ENCODE results near the gene TOM1.

Gene TOM1

GRCh38 chr22:35257321-35258190, 42.1 kb upstream of the TOM1 start, which contains the start of gene HMGXB4:
TSS of gene HMGXB4 (plus strand) at chr22:35257493. CDS start at chr22:35262391, 4,898 bp downstream.
- no peaks in the 10 kb centered on the region for H3K27me3 ChIP-seq (ENCODE audit: insufficient read depth, low read depth)
- no peaks in the 10 kb centered on the region for H3K36me3 ChIP-seq (ENCODE audit: insufficient read depth)
- H3K4me2 ChIP-seq: peak within 1 kb of the TSS; percentile 88
- H3K9ac ChIP-seq: peak within 1 kb of the TSS; percentile 99
- H3K79me2 ChIP-seq (ENCODE audit: insufficient read depth, low read depth): peaks cover 18% of the 10 kb centered on the region
- H3K4me1 ChIP-seq (ENCODE audit: low read depth, poor library complexity, severe bottlenecking): peaks cover 18% of the 10 kb centered on the region
- peak within 1 kb of the TSS; percentile 23 for H3K4me3 ChIP-seq (IDR thresholded peaks at IDR 0.05; ENCODE audit: insufficient read depth, low read depth, low read length)
- H3K27ac ChIP-seq: peak within 1 kb of the TSS; percentile 85
- no peak for TF ChIP-seq CTCF (conservative IDR thresholded peaks at IDR 0.05; ENCODE audit: low read depth, low read length)
- no peaks in the 10 kb centered on the region for H4K20me1 ChIP-seq (ENCODE audit: insufficient read depth)
- peak within 1 kb of the TSS; percentile 100 for H2AFZ ChIP-seq (ENCODE audit: low read depth)

GRCh38 chr22:35258191-35258988, 41.3 kb upstream of the TOM1 start:
- H3K36me3 ChIP-seq (ENCODE audit: insufficient read depth): no peaks in the 10 kb centered on the region
- H3K27ac ChIP-seq: peak overlapping the region; percentile 85
- H3K4me3 ChIP-seq (IDR thresholded peaks at IDR 0.05; ENCODE audit: insufficient read depth, low read depth, low read length): peak overlapping the region; percentile 23
- H3K4me1 ChIP-seq (ENCODE audit: low read depth, poor library complexity, severe bottlenecking): peaks cover 18% of the 10 kb centered on the region
- H3K9ac ChIP-seq: peak overlapping the region; percentile 99
- H3K4me2 ChIP-seq: peak overlapping the region; percentile 87
- no peak for TF ChIP-seq CTCF (conservative IDR thresholded peaks at IDR 0.05; ENCODE audit: low read depth, low read length)
- peaks cover 18% of the 10 kb centered on the region for H3K79me2 ChIP-seq (ENCODE audit: insufficient read depth, low read depth)
- no peaks in the 10 kb centered on the region for H4K20me1 ChIP-seq (ENCODE audit: insufficient read depth)
- H2AFZ ChIP-seq (ENCODE audit: low read depth): peak overlapping the region; percentile 100
- H3K27me3 ChIP-seq (ENCODE audit: insufficient read depth, low read depth): no peaks in the 10 kb centered on the region

GRCh38 chr22:35264986-35265385, 34.7 kb upstream of the TOM1 start:
- Histone ChIP-seq H3K4me3 (IDR thresholded peaks at IDR 0.05; ENCODE audit: insufficient read depth, low read depth, low read length) (no peak overlapping the region), H3K79me2 (ENCODE audit: insufficient read depth, low read depth) (peaks cover under 1% of the 10 kb centered on the region; the same call in 1 of the 2 replicates), H2AFZ (ENCODE audit: low read depth) (no peak overlapping the region), H3K36me3 (ENCODE audit: insufficient read depth) (no peaks in the 10 kb centered on the region; the same call in 1 of the 2 replicates), H3K4me2 (no peak overlapping the region), H3K27me3 (ENCODE audit: insufficient read depth, low read depth) (no peaks in the 10 kb centered on the region), H3K4me1 (ENCODE audit: low read depth, poor library complexity, severe bottlenecking) (no peaks in the 10 kb centered on the region), H4K20me1 (ENCODE audit: insufficient read depth) (no peaks in the 10 kb centered on the region), H3K9ac (no peak overlapping the region), H3K27ac (no peak overlapping the region)
- TF ChIP-seq CTCF (conservative IDR thresholded peaks at IDR 0.05; ENCODE audit: low read depth, low read length): no peak

- Histone ChIP-seq H4K20me1 (ENCODE audit: insufficient read depth) (no peaks in the 10 kb centered on the region), H3K36me3 (ENCODE audit: insufficient read depth) (no peaks in the 10 kb centered on the region; the same call in 1 of the 2 replicates), H3K79me2 (ENCODE audit: insufficient read depth, low read depth) (no peaks in the 10 kb centered on the region), H3K4me1 (ENCODE audit: low read depth, poor library complexity, severe bottlenecking) (no peaks in the 10 kb centered on the region), H2AFZ (ENCODE audit: low read depth) (no peak overlapping the region), H3K9ac (no peak overlapping the region), H3K27me3 (ENCODE audit: insufficient read depth, low read depth) (no peaks in the 10 kb centered on the region), H3K4me3 (IDR thresholded peaks at IDR 0.05; ENCODE audit: insufficient read depth, low read depth, low read length) (no peak overlapping the region), H3K27ac (no peak overlapping the region), H3K4me2 (no peak overlapping the region)
- no peak for TF ChIP-seq CTCF (conservative IDR thresholded peaks at IDR 0.05; ENCODE audit: low read depth, low read length)
Observed at GRCh38 chr22:35266277-35266676, 33.4 kb upstream of the TOM1 start.
